ENCODE measurements around the gene IFIT1B.

IFIT1B gene

GRCh38 chr10:89425000-89425399 is 47.1 kb downstream of the IFIT1B start:
- Histone ChIP-seq H3K79me2 (ENCODE audit: control insufficient read depth, low read length) (no peaks in the 10 kb centered on the region), H3K4me2 (ENCODE audit: low read length) (no peak overlapping the region), H3F3A (ENCODE audit: control insufficient read depth, insufficient read depth) (no peaks in the 10 kb centered on the region), H3K4me3 (ENCODE audit: low read length) (no peak overlapping the region), H3K9me2 (replicated peaks; ENCODE audit: control insufficient read depth, low read length) (no peaks in the 10 kb centered on the region), H4K20me1 (ENCODE audit: control insufficient read depth, insufficient read depth, low read depth, low read length) (no peaks in the 10 kb centered on the region), H3K4me1 (ENCODE audit: control insufficient read depth, low read length) (no peaks in the 10 kb centered on the region), H3K9me3 (ENCODE audit: control insufficient read depth, insufficient read depth, low read length) (no peaks in the 10 kb centered on the region), H3K36me3 (ENCODE audit: control insufficient read depth, low read length) (no peaks in the 10 kb centered on the region), H3K27ac (ENCODE audit: low read depth, low read length) (no peak overlapping the region), H3K27me3 (ENCODE audit: control insufficient read depth, low read length) (peaks cover 9% of the 10 kb centered on the region; the same call in 1 of the 2 replicates)
- no peak for TF ChIP-seq EZH2phosphoT487 (IDR thresholded peaks at IDR 0.05; ENCODE audit: borderline replicate concordance, low read length)
- no peak for TF ChIP-seq CTCF (IDR thresholded peaks at IDR 0.05; ENCODE audit: low read depth, low read length, poor library complexity, severe bottlenecking)

DNA sequence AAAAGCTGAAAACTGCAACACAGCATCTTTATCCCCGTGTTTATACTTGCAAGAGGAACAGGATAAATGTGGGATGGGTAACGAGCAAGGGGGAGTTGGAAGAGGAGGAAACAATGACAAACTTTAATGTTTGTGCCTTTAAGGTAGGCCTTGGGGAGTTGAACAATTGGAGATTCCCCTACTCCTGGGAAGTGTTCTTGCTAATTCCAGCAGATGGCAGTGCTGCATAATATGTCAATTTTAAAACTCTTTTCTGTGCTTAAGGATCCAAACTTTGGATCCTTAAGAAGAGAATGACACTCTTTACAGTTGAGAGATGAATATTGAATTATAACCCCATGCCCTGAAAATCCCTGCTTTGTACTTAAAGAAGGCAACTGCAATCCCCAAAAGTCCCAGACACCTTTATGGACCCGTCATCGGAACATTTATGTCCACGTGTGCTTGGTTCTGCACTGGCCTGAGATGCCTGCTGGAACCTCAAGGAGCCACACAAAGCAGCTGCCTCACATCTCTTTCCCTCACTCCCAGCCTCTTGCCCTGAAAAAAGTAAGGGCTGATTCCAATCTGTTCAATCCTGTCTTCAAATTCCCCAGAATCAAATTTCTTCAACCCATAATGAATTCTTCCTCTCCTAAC is 48.5 kb downstream of the IFIT1B start:
- Histone ChIP-seq H3K27me3 (ENCODE audit: control insufficient read depth, low read length) (peaks cover 6% of the 10 kb centered on the region; the same call in 1 of the 2 replicates), H3K79me2 (ENCODE audit: control insufficient read depth, low read length) (no peaks in the 10 kb centered on the region), H3F3A (ENCODE audit: control insufficient read depth, insufficient read depth) (no peaks in the 10 kb centered on the region), H3K9me2 (replicated peaks; ENCODE audit: control insufficient read depth, low read length) (no peaks in the 10 kb centered on the region), H3K4me3 (ENCODE audit: low read length) (no peak overlapping the region), H3K4me1 (ENCODE audit: control insufficient read depth, low read length) (no peaks in the 10 kb centered on the region), H3K4me2 (ENCODE audit: low read length) (no peak overlapping the region), H3K27ac (ENCODE audit: low read depth, low read length) (no peak overlapping the region), H3K9me3 (ENCODE audit: control insufficient read depth, insufficient read depth, low read length) (no peaks in the 10 kb centered on the region), H4K20me1 (ENCODE audit: control insufficient read depth, insufficient read depth, low read depth, low read length) (no peaks in the 10 kb centered on the region), H3K36me3 (ENCODE audit: control insufficient read depth, low read length) (no peaks in the 10 kb centered on the region)
- peak; percentile 74 for TF ChIP-seq CTCF (IDR thresholded peaks at IDR 0.05; ENCODE audit: low read depth, low read length, poor library complexity, severe bottlenecking)
- no peak for TF ChIP-seq EZH2phosphoT487 (IDR thresholded peaks at IDR 0.05; ENCODE audit: borderline replicate concordance, low read length)

GRCh38 chr10:89427629-89428028 is 49.8 kb downstream of the IFIT1B start:
- no peaks in the 10 kb centered on the region for H3F3A ChIP-seq (ENCODE audit: control insufficient read depth, insufficient read depth)
- no peak overlapping the region for H3K4me2 ChIP-seq (ENCODE audit: low read length)
- no peaks in the 10 kb centered on the region for H3K9me3 ChIP-seq (ENCODE audit: control insufficient read depth, insufficient read depth, low read length)
- no peak overlapping the region for H3K27ac ChIP-seq (ENCODE audit: low read depth, low read length)
- no peaks in the 10 kb centered on the region for H3K4me1 ChIP-seq (ENCODE audit: control insufficient read depth, low read length)
- no peaks in the 10 kb centered on the region for H3K36me3 ChIP-seq (ENCODE audit: control insufficient read depth, low read length)
- TF ChIP-seq CTCF (IDR thresholded peaks at IDR 0.05; ENCODE audit: low read depth, low read length, poor library complexity, severe bottlenecking): no peak
- TF ChIP-seq EZH2phosphoT487 (IDR thresholded peaks at IDR 0.05; ENCODE audit: borderline replicate concordance, low read length): no peak
- H3K79me2 ChIP-seq (ENCODE audit: control insufficient read depth, low read length): no peaks in the 10 kb centered on the region
- H3K27me3 ChIP-seq (ENCODE audit: control insufficient read depth, low read length): peaks cover 6% of the 10 kb centered on the region; the same call in 1 of the 2 replicates
- no peaks in the 10 kb centered on the region for H4K20me1 ChIP-seq (ENCODE audit: control insufficient read depth, insufficient read depth, low read depth, low read length)
- no peaks in the 10 kb centered on the region for H3K9me2 ChIP-seq (replicated peaks; ENCODE audit: control insufficient read depth, low read length)
- H3K4me3 ChIP-seq (ENCODE audit: low read length): no peak overlapping the region

All from DOHH2 (cell line).